ENCODE measurements around the gene GFPT1.

DNA sequence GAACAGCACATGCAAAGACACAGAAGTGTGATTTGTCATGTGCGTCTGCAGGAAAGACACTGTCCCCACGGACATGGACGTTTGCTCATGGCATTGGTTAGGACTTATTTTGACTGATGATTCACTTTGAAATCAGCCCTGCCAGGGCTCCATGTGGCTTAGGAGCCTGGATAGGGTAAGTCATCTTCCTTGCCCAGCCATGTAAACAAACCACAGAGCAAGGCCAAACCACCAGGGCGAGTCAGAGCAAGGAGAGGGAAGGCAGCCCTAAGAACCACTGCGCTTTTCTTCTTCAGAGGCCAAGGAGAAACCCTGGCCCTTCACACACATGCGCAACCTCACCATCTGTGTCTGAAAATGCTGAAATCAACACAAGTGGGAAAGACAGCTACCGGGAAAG is 88.8 kb downstream of the GFPT1 start:
- TF ChIP-seq, protein P1, sequence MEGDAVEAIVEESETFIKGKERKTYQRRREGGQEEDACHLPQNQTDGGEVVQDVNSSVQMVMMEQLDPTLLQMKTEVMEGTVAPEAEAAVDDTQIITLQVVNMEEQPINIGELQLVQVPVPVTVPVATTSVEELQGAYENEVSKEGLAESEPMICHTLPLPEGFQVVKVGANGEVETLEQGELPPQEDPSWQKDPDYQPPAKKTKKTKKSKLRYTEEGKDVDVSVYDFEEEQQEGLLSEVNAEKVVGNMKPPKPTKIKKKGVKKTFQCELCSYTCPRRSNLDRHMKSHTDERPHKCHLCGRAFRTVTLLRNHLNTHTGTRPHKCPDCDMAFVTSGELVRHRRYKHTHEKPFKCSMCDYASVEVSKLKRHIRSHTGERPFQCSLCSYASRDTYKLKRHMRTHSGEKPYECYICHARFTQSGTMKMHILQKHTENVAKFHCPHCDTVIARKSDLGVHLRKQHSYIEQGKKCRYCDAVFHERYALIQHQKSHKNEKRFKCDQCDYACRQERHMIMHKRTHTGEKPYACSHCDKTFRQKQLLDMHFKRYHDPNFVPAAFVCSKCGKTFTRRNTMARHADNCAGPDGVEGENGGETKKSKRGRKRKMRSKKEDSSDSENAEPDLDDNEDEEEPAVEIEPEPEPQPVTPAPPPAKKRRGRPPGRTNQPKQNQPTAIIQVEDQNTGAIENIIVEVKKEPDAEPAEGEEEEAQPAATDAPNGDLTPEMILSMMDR (IDR thresholded peaks at IDR 0.05; ENCODE audit: insufficient read depth, low read length, poor library complexity, severe bottlenecking): no peak
- TF ChIP-seq EZH2phosphoT487 (conservative IDR thresholded peaks at IDR 0.05; ENCODE audit: low read length): no peak

Data from SU-DHL-6 (cell line).